NCI-H1092 treated with DMSO at 0.1 percent for 48 hours (cell line): ENCODE data around the gene C5AR1.
"Not testable (repeated sequence)": the region's sequence is repeated elsewhere in the genome, so short reads cannot be mapped to it uniquely, and the experiment has no call there.

Experiments used
- DNase-seq: peaks from one replicate; lab custom pipeline; 2025; lab: John Stamatoyannopoulos, UW

Gene C5AR1

DNA sequence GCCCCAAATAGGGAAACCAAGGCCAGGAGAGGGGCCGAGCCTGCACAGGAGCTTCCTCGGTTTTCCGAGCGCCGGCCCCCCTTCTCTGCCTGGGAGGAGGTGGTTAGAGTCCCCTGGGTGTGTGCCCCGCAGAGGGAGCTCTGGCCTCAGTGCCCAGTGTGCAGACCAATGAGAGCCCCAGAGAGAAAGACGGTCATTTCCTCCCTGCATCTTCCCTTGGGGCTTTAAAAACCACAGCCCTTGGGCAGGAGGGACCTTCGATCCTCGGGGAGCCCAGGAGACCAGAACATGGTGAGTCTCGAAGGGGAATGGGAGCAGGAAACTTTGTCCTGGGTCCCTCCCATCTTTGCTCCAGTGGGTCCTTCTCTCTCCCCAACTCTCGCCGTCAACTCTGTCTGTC, at the start of gene C5AR1:
C5AR1 (plus strand) TSS at position 254 of the 400 bp plus-strand sequence; CDS start at position 289, 35 bp downstream.
- DNase-seq: no peak

- DNase-seq: no peak
These were observed 49.2 kb upstream of the C5AR1 start for GRCh38 chr19:47260476-47260875.

DNA sequence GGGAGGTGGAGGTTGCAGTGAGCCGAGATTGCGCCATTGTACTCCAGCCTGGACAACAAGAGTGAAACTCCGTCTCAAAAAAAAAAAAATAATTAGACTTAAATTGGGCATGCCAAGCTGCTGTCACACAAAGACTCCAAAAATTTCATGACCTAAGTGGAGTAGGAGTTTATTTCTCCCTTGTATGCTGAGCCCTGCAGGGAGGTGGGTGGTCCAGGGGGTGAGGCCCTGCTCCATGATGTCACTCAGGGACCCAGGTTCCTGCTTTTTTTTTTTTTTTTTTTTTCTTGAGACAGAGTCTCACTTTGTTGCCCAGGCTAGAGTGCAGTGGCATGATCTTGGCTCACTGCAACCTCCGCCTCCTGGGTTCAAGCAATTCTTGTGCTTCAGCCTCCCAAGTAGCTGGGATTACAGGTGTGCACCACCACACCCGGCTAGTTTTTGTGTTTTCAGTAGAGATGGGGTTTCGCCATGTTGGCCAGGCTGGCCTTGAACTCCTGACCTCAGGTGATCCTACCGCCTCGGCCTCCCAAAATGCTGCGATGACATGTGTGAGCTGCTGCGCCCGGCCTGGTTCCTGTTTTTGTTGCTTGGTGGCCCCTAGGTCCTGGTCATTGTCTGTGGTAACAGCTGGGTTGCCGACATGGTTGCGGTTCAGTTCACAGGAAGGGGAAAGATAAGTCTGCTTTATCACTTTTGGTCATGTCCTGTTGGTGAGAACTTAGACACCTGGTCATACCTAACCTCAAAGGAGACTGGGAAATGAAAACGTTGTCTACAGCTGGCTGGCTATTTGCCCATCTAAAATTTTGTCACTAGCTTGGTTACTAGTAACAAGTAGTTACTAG, 47.5 kb upstream of the C5AR1 start:
- DNase-seq: not testable (repeated sequence)

DNA sequence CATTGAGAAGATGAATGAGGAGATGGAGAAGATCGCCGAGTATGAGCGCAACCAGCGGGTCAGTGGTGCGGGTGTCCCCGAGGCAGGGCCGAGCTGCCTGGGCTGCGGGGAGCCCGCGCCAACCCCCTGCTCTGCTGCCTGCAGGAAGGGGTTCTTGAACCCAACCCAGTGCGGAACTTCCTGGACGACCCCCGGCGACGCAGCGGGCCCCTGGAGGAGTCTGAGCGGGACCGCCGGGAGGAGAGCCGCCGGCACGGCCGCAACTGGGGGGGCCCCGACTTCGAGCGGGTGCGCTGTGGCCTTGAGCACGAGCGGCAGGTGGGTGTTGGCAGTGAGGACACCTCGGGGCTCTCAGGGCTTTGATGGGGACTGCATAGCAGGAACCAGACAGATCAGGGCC, 45.0 kb upstream of the C5AR1 start:
- DNase-seq: no peak

DNA sequence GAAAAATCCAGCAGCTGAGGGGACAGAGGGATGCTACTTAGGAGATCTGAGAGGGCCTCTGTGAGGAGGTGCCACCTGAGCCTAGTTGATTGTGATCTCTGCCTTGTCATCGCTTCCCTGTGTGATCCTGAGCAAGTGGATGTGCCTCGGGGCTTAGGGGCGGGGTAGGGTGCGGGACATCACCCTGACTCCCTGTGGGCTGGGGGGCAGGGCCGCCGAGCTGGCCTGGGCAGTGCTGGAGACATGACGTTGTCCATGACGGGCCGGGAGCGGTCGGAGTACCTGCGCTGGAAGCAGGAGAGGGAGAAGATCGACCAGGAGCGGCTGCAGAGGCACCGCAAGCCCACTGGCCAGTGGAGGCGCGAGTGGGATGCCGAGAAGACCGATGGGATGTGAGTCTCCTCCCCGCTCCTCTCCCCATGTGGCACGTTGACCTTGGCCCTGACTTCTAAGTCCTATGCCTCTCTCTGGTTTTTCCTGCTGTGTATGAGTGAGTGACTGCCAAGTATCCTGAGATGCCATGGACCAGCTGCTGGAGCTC, 43.2 kb upstream of the C5AR1 start:
- no peak for DNase-seq

DNA sequence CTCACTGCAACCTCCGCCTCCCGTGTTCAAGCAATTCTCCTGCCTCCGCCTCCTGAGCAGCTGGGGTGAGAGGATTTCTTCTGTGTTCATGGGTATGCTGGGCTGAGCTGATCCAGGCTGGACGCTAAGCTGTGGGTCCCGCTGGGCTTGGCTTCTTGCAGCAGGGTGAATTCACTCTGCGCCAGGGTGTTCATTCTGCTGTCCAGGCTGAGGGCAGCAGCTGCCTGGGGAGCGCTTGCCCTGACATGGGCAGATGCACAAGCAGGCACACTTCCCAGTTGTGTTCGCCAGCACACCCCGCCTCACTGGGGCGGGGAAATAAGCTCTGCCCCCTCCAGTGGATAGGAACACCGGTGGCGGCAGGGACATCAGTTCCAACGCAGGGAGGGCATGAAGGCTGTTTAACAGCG, 42.3 kb upstream of the C5AR1 start:
- DNase-seq: no peak

DNA sequence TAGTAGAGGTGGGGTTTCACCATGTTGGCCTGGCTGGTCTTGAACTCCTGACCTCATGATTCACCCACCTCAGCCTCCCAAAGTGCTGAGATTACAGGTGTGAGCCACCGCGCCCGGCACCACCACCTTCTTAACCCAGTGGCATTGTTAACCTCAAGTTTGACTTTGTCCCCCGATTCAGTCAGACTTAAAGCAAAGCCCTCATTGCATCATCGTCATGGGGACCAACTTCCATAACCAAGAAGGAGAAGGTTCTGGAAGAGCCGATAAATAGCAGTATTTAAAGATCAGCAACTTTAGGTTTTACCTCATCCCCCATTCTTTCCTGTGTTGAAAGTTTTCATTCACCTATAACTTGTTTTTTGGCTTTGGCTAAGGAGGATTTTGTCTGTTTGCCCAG, 41.6 kb upstream of the C5AR1 start:
- DNase-seq: no peak

- DNase-seq: no peak
These were observed 40.1 kb upstream of the C5AR1 start for GRCh38 chr19:47269596-47269995.

DNA sequence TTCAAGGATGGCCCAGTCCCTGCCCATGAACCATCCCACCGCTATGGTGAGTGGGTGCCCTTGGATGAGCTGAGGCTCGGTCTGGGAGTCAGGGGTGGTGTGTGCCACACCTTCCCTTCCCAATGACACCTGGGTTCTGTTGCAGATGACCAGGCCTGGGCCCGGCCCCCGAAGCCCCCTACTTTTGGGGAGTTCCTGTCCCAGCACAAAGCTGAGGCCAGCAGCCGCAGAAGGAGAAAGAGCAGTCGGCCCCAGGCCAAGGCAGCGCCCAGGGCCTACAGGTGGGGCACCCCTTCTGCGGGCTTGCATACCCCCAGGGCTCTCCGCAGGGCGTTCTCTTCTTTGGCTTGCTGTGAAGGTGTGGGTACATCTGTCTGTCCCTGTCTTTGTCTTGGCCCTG, 39.3 kb upstream of the C5AR1 start:
- no peak for DNase-seq

GRCh38 chr19:47271949-47272348, 37.7 kb upstream of the C5AR1 start:
- no peak for DNase-seq

GRCh38 chr19:47272448-47273312, 37.0 kb upstream of the C5AR1 start:
- DNase-seq: no peak

DNA sequence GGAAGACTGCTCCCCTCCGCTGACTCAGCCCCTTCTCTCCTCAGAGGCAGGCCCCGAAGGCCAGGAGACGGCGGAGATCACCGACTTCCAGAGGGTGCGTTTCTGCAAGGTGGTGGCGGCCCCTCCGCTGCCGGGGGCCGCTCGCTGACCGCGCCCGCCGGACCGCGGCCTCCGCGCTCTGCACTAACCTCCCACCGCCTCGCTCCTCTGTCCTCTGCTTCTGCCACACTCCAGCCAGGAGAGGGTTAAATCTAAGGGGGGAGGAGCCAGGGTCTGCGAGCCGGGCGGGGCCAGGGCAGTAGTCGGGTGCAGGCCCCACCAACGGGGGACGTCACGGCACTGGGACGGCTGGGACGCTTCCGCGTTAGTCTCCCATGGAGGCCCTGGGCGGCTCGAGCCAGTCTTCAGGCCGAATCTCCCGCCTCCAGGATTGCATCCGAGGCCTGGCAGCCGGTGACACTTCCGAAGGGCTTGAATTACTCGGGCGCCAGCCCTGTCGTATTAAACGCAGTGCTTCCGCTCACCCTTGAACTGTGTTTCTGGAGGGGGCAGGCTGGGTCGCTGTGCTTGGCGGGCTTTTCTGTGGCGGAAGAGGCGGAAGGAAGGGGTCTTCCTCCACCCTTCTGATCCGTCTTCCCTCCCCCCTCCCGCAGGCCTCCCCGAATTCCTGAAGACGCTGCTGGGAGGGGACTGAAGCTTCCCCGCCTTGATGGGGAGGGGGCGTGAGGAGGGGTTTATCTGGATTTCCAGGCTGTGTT, 36.2 kb upstream of the C5AR1 start:
- peak; percentile 63 for DNase-seq

GRCh38 chr19:47274071-47274890, 35.4 kb upstream of the C5AR1 start, which contains the start of gene INAFM1:
INAFM1 (plus strand) TSS chr19:47274885; CDS start chr19:47274920, 35 bp downstream.
- DNase-seq: peak; percentile 75

DNA sequence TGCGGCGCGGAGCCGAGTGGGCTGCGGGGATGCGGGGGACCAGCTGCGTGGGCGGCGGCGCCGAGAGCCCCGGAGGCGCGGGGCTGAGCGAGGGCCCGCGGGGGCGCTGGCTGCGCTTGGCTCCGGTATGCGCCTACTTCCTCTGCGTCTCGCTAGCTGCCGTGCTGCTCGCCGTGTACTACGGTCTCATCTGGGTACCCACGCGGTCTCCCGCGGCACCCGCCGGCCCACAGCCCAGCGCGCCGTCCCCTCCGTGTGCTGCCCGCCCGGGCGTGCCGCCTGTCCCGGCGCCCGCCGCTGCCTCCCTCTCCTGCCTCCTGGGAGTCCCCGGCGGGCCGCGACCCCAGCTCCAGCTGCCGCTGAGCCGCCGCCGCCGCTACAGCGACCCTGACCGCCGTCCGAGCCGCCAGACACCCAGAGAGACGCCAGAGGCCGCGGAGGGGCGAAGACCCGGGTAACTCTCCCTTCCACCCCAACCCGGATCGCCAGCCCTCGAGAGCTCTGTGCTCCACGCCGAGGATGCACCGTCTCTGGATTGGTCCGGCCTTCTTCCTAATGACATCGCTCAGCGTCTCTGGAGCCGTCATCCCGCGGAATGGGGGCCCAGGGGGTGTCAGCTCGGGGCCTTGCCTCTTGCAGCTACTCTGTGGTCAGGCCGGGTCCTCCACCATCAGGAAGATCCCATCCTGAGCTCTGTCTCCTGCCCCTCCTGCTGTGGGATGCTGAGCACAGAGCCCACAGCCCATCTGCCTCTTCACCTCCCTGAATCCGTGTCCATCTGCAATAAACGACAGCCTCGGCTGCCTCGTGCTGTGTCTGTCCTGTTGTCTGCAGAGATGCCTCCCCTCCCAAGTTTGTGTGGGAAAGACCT, 34.5 kb upstream of the C5AR1 start:
- no peak for DNase-seq

DNA sequence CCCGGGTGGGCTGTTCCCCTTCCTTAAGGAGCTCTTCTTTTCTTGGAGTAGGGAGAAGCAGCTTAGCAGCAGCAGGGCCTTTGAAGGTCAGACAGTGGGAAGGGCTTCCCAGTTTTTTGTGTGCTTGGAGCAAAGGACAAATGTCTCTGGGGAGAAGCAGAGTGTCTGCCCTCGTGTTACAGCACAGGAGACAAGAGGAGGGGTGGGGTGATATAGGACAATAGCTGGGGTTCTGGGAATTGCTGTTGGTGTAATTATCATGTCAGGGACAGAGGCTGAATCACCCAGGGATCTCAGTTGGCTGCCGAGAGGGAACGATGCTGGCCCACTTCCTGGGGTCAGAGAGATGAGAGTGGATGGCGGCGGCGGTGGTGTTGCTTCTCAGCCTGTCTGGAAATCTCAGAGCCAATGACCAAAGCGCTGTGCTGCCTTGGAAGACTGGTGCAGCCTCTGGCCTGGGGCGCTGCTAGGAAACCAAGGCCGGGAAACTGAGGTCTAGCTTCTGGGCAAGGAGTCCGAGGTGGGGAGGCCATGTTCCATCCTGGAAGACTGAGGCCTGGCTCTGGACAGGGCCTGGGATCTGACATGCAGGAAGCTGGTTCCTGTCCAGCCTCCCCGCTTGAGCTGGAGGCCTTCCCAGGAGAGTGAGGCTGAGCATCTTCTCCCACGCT, 33.7 kb upstream of the C5AR1 start:
- no peak for DNase-seq

DNA sequence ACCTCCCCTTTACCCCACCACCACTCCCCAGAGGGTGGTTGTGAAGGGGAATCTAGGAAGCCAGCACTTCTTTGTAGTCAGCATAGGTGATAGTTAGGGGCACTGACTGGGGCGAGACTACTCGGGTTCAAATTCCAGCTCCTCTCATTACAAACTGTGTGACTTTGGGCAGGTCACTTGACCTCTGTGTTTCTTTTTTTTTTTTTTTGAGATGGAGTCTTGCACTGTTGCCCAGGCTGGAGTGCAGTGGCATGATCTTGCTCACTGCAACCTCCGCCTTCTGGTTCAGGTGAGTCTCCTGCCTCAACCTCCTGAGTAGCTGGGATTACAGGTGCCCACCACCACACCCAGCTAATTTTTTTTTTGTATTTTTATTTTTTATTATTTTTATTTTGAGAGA, 33.1 kb upstream of the C5AR1 start:
- DNase-seq: not testable (repeated sequence)

GRCh38 chr19:47280183-47280797, 29.4 kb upstream of the C5AR1 start:
- no peak for DNase-seq

GRCh38 chr19:47283405-47284059, 26.1 kb upstream of the C5AR1 start:
- no peak for DNase-seq
